K562 (cell line): Measurements from ENCODE around the gene UQCRC1. TPM values are rescaled to one million over a fixed set of nuclear protein-coding genes. Genes with fewer than 3 reads are reported as not detected.

Source experiments
- ATAC-seq: fragments of 200-7000 bp; cut with Tn5 transposase; 3 replicates; pipeline ENCODE4 v1.9.1; 2020; ENCODE audit warnings: moderate library complexity
- BruUV-seq: library from RNA; stranded (reverse); fragments of 400-500 nt; replicated peaks from 2 replicates; lab custom pipeline; 2021; lab: Mats Ljungman, UMichigan
- CTCF ChIA-PET: fragments of 300-600 bp; formaldehyde crosslinking; extraction: SDS; loops from one replicate; lab custom pipeline; 2021; ENCODE audit warnings: low intra/inter-chr PET ratio; lab: Yijun Ruan, JAX
- POLR2A ChIA-PET: fragments of 300-600, 350-650 bp; sonication (Branson Sonifier 250); formaldehyde crosslinking; extraction: SDS; loops from one replicate; lab custom pipeline; 2021; ENCODE audit warnings: antibody characterized with exemption, inconsistent platforms; lab: Yijun Ruan, JAX
- DNase-seq, 4 experiments: peaks; one replicate each; pipeline versions ENCODE4 v3.0.0 to v3.0.0-alpha.2; 2011 to 2018; ENCODE audit warnings: low spot score in 3 of 4, mixed read lengths in 3 of 4; ENCODE audit errors: extremely low read depth in 1 of 4
- FAIRE-seq: peaks from 2 replicates; lab custom pipeline; 2011; peaks lifted over from hg19 to GRCh38; lab: Jason Lieb, UNC
- H2AFZ ChIP-seq: 2 replicates; pipeline ENCODE4 v1.6.0; 2011; ENCODE audit warnings: low read depth, low read length, control low read depth, inconsistent platforms
- H3K27ac ChIP-seq: fragments of 200-600 bp; 3 replicates; pipeline ENCODE4 v1.8.0; 2011; ENCODE audit warnings: low read depth, mild to moderate bottlenecking, control low read depth, inconsistent platforms, low read length, moderate library complexity, mixed read lengths; ENCODE audit errors: extremely low read depth
- H3K27me3 ChIP-seq, 2 experiments: fragments of 300-600 bp in 1 of 2; 2 replicates in 1 of 2; 3 replicates in 1 of 2; pipeline versions ENCODE4 v1.6.0 to v1.8.0; 2011; ENCODE audit warnings: inconsistent platforms in 2 of 2, low read length in 2 of 2, mild to moderate bottlenecking in 1 of 2, mixed read lengths in 1 of 2, moderate library complexity in 1 of 2; ENCODE audit not compliant: control insufficient read depth in 2 of 2, insufficient read depth in 2 of 2
- H3K36me3 ChIP-seq: fragments of 300-600 bp; 3 replicates; pipeline ENCODE4 v1.8.0; 2011; ENCODE audit warnings: mild to moderate bottlenecking, low read length, inconsistent platforms; ENCODE audit not compliant: control insufficient read depth, insufficient read depth
- H3K4me1 ChIP-seq, 2 experiments: fragments of 200-600 bp in 1 of 2; replicated peaks in 1 of 2; 2 replicates in 1 of 2; 3 replicates in 1 of 2; pipeline versions ENCODE4 v1.5.1 to v1.8.0; 2011; ENCODE audit warnings: inconsistent platforms in 2 of 2, low read length in 2 of 2, mild to moderate bottlenecking in 1 of 2, mixed read lengths in 1 of 2, moderate library complexity in 1 of 2; ENCODE audit not compliant: control insufficient read depth in 2 of 2, insufficient read depth in 2 of 2
- H3K4me2 ChIP-seq: 2 replicates; pipeline ENCODE4 v1.6.1; 2011; ENCODE audit warnings: low read length, control low read depth, inconsistent platforms, mixed read lengths; ENCODE audit not compliant: insufficient read depth
- H3K4me3 ChIP-seq: fragments of 200-600 bp; sonication (generic), shearing (Covaris generic); 2 replicates; pipeline ENCODE4 v1.5.1; 2016; ENCODE audit warnings: control low read depth, inconsistent platforms
- H3K79me2 ChIP-seq: fragments of 200-600 bp; 3 replicates; pipeline ENCODE4 v1.8.0; 2011; ENCODE audit warnings: low read length, inconsistent platforms; ENCODE audit not compliant: control insufficient read depth, insufficient read depth
- H3K9ac ChIP-seq, 2 experiments: 2 replicates each; pipeline versions ENCODE4 v1.6.0 to v1.6.1; 2011; ENCODE audit warnings: low read depth in 2 of 2, low read length in 2 of 2, control low read depth in 1 of 2, inconsistent platforms in 1 of 2, mild to moderate bottlenecking in 1 of 2, mixed read lengths in 1 of 2; ENCODE audit not compliant: insufficient read depth in 1 of 2
- H3K9me1 ChIP-seq: one replicate; pipeline ENCODE4 v1.6.0; 2011; ENCODE audit warnings: inconsistent platforms, mild to moderate bottlenecking, low read length, moderate library complexity; ENCODE audit not compliant: control insufficient read depth, insufficient read depth
- H3K9me3 ChIP-seq: replicated peaks from 2 replicates; pipeline ENCODE4 v1.5.1; 2011; ENCODE audit warnings: low read depth, low read length, inconsistent platforms; ENCODE audit not compliant: control insufficient read depth, insufficient read depth
- H4K20me1 ChIP-seq: replicated peaks from 2 replicates; pipeline ENCODE4 v1.6.1; 2011; ENCODE audit warnings: low read length, inconsistent platforms, mixed read lengths; ENCODE audit not compliant: control insufficient read depth, insufficient read depth
- BCOR ChIP-seq: fragments of 450-650 bp; IDR thresholded peaks from 2 replicates; pipeline ENCODE4 v1.6.1; 2016
- BRF2 ChIP-seq: IDR thresholded peaks from 3 replicates; pipeline ENCODE4 v1.6.1; 2011; ENCODE audit warnings: borderline replicate concordance, mild to moderate bottlenecking; ENCODE audit not compliant: insufficient read length, insufficient read depth
- CHD4 ChIP-seq: fragments of 200-600 bp; sonication (generic); IDR thresholded peaks from 3 replicates; pipeline ENCODE4 v1.6.1; 2012; ENCODE audit warnings: low read depth, mild to moderate bottlenecking, mixed read lengths, low read length, inconsistent platforms; ENCODE audit not compliant: insufficient read depth, insufficient replicate concordance, poor library complexity, severe bottlenecking
- CREM ChIP-seq: IDR thresholded peaks from 2 replicates; pipeline ENCODE4 v1.6.1; 2014; ENCODE audit warnings: antibody characterized with exemption, low read depth
- CTCFL ChIP-seq: IDR thresholded peaks from 2 replicates; pipeline ENCODE4 v1.6.1; 2011; ENCODE audit warnings: borderline replicate concordance, low read depth, mild to moderate bottlenecking, moderate library complexity, low read length; ENCODE audit not compliant: insufficient read depth, poor library complexity, severe bottlenecking
- L3MBTL2 ChIP-seq: fragments of 450-650 bp; IDR thresholded peaks from 2 replicates; pipeline ENCODE4 v1.6.1; 2016; ENCODE audit warnings: mild to moderate bottlenecking, moderate library complexity
- NEUROD1 ChIP-seq: fragments of 150-350 bp; IDR thresholded peaks from 2 replicates; pipeline ENCODE4 v1.6.1; 2014; ENCODE audit warnings: borderline replicate concordance, low read length, low read depth; ENCODE audit not compliant: partially characterized antibody
- POLR2G ChIP-seq: fragments of 200-400 bp; formaldehyde crosslinking; IDR thresholded peaks from 2 replicates; pipeline ENCODE4 v1.6.1; 2017; ENCODE audit warnings: low read depth, mild to moderate bottlenecking, antibody characterized with exemption, low read length, moderate library complexity
- RHOXF2B ChIP-seq: fragments of 250-450 bp; sonication (Bioruptor Pico); conservative IDR thresholded peaks from 2 replicates; pipeline ENCODE4 v1.5.1; 2021
- TCF15 ChIP-seq: fragments of 250-450 bp; sonication (Bioruptor Pico); IDR thresholded peaks from 2 replicates; pipeline ENCODE4 v1.8.0; 2022; ENCODE audit warnings: moderate library complexity, mild to moderate bottlenecking, inconsistent platforms
- THRAP3 ChIP-seq: fragments of 450-650 bp; IDR thresholded peaks from 2 replicates; pipeline ENCODE4 v1.6.1; 2016; ENCODE audit warnings: mild to moderate bottlenecking, inconsistent platforms, borderline replicate concordance
- ZNF436 ChIP-seq: fragments of 250-450, 450-650 bp; sonication (Bioruptor Pico); formaldehyde crosslinking; IDR thresholded peaks from 2 replicates; pipeline ENCODE4 v1.7.0; 2020; ENCODE audit warnings: mild to moderate bottlenecking
- WGBS: fragments of 100-300 bp; shearing (Covaris generic); methylation state at CpG from one replicate; pipeline ENCODE4 v1.1.6; 2016; ENCODE audit warnings: low coverage, mixed read lengths; ENCODE audit not compliant: insufficient coverage; ENCODE audit errors: missing lambda C conversion rate; 5-methylcytosine and 5-hydroxymethylcytosine counted together
- in situ Hi-C: fragments of 300-500 bp; cut with MboI; formaldehyde crosslinking; loops from 4 replicates; pipeline ENCODE4 v1.15.0; 2018; ENCODE audit warnings: inconsistent platforms, mixed read lengths
- intact Hi-C: fragments of 100-400 bp; cut with micrococcal nuclease; formaldehyde crosslinking; loops from 2 replicates; pipeline ENCODE4 v1.14.2; 2022
- polyA plus RNA-seq, 8 experiments: library from polyadenylated mRNA; depleted of rRNA in 4 of 8; stranded (reverse) in 5 of 8; unstranded in 3 of 8; fragments of >200 nt; fragmentation: Nextera tagmentation in 2 of 8; fragmentation: Illumina TruSeq in 1 of 8; extraction: Ambion mirVana in 2 of 8; extraction: Trizol in 1 of 8; gene quantifications; 2 replicates each; pipeline versions ENCODE4 v1.2.1 to v1.2.3, GENCODE V29; 2011 to 2014; ENCODE audit warnings: inconsistent platforms in 1 of 8, missing spikeins in 1 of 8
- total RNA-seq, 7 experiments: library from RNA; depleted of rRNA in 6 of 7; stranded (reverse); fragments of >200 nt in 6 of 7; fragmentation: Illumina TruSeq in 2 of 7; extraction: Trizol in 2 of 7; gene quantifications; 2 replicates each; pipeline versions ENCODE4 v1.2.1 to v1.2.3, GENCODE V29; 2011 to 2021; ENCODE audit warnings: low replicate concordance in 1 of 7
- TF ChIP-seq, protein P1 (sequence below): fragments of 250-450 bp; sonication (Bioruptor Pico); IDR thresholded peaks from 2 replicates; pipeline ENCODE4 v1.5.0; 2020; ENCODE audit warnings: mild to moderate bottlenecking
- TF ChIP-seq, protein P2 (sequence below): fragments of 250-450 bp; sonication (Bioruptor Pico); IDR thresholded peaks from 2 replicates; pipeline ENCODE4 v1.8.0; 2021; ENCODE audit warnings: borderline replicate concordance, mild to moderate bottlenecking, moderate library complexity; ENCODE audit not compliant: poor library complexity, severe bottlenecking

Gene UQCRC1
- total and polyA plus RNA-seq, 9 of the 15 experiments (the other 6 are each of a cell fraction or from before 2014, with no cell fraction given): 125 to 424 (median 268) TPM

DNA sequence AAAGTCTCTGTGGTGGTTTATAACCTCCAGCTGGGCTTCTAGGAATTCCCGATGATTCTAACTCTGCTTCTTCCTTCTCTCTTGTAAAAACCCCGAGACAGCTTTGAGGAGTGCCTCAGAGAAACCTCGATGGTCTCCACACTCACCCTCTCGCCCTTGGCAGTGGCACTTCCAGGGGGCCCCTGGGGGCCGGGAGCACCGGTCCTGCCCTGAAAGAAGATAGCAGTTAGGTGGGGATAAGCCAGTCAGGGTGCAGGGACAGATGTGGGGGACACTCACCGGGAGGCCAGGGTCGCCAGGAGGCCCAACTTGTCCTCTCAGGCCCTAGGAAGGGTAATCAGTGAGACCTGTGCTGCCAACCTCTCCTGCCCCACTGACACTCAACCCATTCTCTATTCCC, 24.0 kb downstream of the UQCRC1 start:
- H3K4me2 ChIP-seq: no peak overlapping the region
- DNase-seq (no peak), ATAC-seq (no peak), FAIRE-seq (no peak)
- H3K4me3 ChIP-seq: no peak overlapping the region
- H3K9me3 ChIP-seq: no peaks in the 10 kb centered on the region
- no TSS peak for BruUV-seq
- no peak overlapping the region for H3K27ac ChIP-seq
- H3K27me3 ChIP-seq: peaks cover 0 to 15% of the 10 kb centered on the region in 2 experiments; a peak in 3 of 5 replicates
- H4K20me1 ChIP-seq: no peaks in the 10 kb centered on the region; the same call in 1 of the 2 replicates
- no peak for TF ChIP-seq ZNF436 (CRISPR knock-in tag)
- no peak for TF ChIP-seq CHD4
- no peak for TF ChIP-seq THRAP3
- TF ChIP-seq RHOXF2B (CRISPR knock-in tag): no peak
- no peak for TF ChIP-seq BRF2
- TF ChIP-seq, protein P1, sequence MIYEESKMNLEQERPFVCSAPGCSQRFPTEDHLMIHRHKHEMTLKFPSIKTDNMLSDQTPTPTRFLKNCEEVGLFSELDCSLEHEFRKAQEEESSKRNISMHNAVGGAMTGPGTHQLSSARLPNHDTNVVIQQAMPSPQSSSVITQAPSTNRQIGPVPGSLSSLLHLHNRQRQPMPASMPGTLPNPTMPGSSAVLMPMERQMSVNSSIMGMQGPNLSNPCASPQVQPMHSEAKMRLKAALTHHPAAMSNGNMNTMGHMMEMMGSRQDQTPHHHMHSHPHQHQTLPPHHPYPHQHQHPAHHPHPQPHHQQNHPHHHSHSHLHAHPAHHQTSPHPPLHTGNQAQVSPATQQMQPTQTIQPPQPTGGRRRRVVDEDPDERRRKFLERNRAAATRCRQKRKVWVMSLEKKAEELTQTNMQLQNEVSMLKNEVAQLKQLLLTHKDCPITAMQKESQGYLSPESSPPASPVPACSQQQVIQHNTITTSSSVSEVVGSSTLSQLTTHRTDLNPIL (CRISPR knock-in tag): no peak
- TF ChIP-seq BCOR: no peak
- TF ChIP-seq NEUROD1: no peak
- TF ChIP-seq L3MBTL2: no peak
- TF ChIP-seq POLR2G: no peak
- TF ChIP-seq, protein P2, sequence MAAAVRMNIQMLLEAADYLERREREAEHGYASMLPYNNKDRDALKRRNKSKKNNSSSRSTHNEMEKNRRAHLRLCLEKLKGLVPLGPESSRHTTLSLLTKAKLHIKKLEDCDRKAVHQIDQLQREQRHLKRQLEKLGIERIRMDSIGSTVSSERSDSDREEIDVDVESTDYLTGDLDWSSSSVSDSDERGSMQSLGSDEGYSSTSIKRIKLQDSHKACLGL (CRISPR knock-in tag): no peak
- TF ChIP-seq CREM: no peak
- TF ChIP-seq TCF15 (CRISPR knock-in tag): no peak
- no peak for TF ChIP-seq CTCFL
- H3K9me1 ChIP-seq: no peaks in the 10 kb centered on the region
- ChIA-PET POLR2A (interaction anchor here (0.6 kb wide), 1 partner anchor 14 kb away, joined by 3 read pairs; no protein-coding TSS in a partner anchor), CTCF (no interaction called here)
- 19% methylated on average over 7 of the region's 8 CpGs for WGBS
- H3K4me1 ChIP-seq: peaks cover 0 to 4% of the 10 kb centered on the region in 2 experiments; a peak in 2 of 5 replicates
- no peaks in the 10 kb centered on the region for H3K36me3 ChIP-seq
- H2AFZ ChIP-seq: no peak overlapping the region
- in situ Hi-C loops: no loop called here
- H3K9ac ChIP-seq: peak overlapping the region in 1 of 2 experiments; percentile 43; a peak in 1 of 4 replicates
- no peaks in the 10 kb centered on the region for H3K79me2 ChIP-seq
- intact Hi-C loops: no loop called here
